Osteoblast (primary cell): ENCODE measurements around the gene AP1G2. TPM values are rescaled to one million over a fixed set of nuclear protein-coding genes. Genes with fewer than 3 reads are reported as not detected.

Experiments
- DNase-seq: peaks from one replicate; pipeline ENCODE4 v3.0.0; 2011; ENCODE audit warnings: low spot score, mixed read lengths; ENCODE audit not compliant: insufficient read length; ENCODE audit errors: missing footprints
- H2AFZ ChIP-seq: 2 replicates; pipeline ENCODE4 v1.6.0; 2011; ENCODE audit warnings: mild to moderate bottlenecking, low read length
- H3K27ac ChIP-seq: 2 replicates; pipeline ENCODE4 v1.5.1; 2011; ENCODE audit warnings: mild to moderate bottlenecking, low read depth, low read length, moderate library complexity
- H3K27me3 ChIP-seq: 2 replicates; pipeline ENCODE4 v1.6.0; 2012; ENCODE audit warnings: mild to moderate bottlenecking, control low read depth, inconsistent platforms, low read length, moderate library complexity; ENCODE audit not compliant: insufficient read depth
- H3K36me3 ChIP-seq: 2 replicates; pipeline ENCODE4 v1.5.1; 2011; ENCODE audit warnings: mild to moderate bottlenecking, low read length, control low read depth, moderate library complexity; ENCODE audit not compliant: insufficient read depth
- H3K4me1 ChIP-seq: 2 replicates; pipeline ENCODE4 v1.5.1; 2011; ENCODE audit warnings: mild to moderate bottlenecking, low read length, control low read depth, moderate library complexity; ENCODE audit not compliant: insufficient read depth
- H3K4me2 ChIP-seq: 2 replicates; pipeline ENCODE4 v1.6.0; 2011; ENCODE audit warnings: mild to moderate bottlenecking, low read length; ENCODE audit not compliant: insufficient read depth
- H3K4me3 ChIP-seq: fragments of 200-600 bp; sonication (generic); 3 replicates; pipeline ENCODE4 v1.5.1; 2012; ENCODE audit warnings: mild to moderate bottlenecking, low read length, inconsistent platforms; ENCODE audit not compliant: insufficient read depth
- H3K79me2 ChIP-seq: 2 replicates; pipeline ENCODE4 v1.6.0; 2012; ENCODE audit warnings: mild to moderate bottlenecking, low read length, control low read depth, inconsistent platforms; ENCODE audit not compliant: insufficient read depth
- H3K9me3 ChIP-seq: 2 replicates; pipeline ENCODE4 v1.5.1; 2011; ENCODE audit warnings: low read depth, low read length, control low read depth
- H4K20me1 ChIP-seq: 2 replicates; pipeline ENCODE4 v1.6.0; 2012; ENCODE audit warnings: mild to moderate bottlenecking, low read length, control low read depth; ENCODE audit not compliant: insufficient read depth
- CTCF ChIP-seq: IDR thresholded peaks from 2 replicates; pipeline ENCODE4 v1.5.1; 2011; ENCODE audit warnings: mild to moderate bottlenecking, low read depth, low read length, moderate library complexity; ENCODE audit errors: extremely low read depth
- total RNA-seq: library from RNA; depleted of rRNA; stranded (reverse); fragments of >200 nt; gene quantifications from 2 replicates; pipeline ENCODE4 v1.2.3, GENCODE V29; 2012

Gene AP1G2
- total RNA-seq, 1 donor: 10.9 TPM

DNA sequence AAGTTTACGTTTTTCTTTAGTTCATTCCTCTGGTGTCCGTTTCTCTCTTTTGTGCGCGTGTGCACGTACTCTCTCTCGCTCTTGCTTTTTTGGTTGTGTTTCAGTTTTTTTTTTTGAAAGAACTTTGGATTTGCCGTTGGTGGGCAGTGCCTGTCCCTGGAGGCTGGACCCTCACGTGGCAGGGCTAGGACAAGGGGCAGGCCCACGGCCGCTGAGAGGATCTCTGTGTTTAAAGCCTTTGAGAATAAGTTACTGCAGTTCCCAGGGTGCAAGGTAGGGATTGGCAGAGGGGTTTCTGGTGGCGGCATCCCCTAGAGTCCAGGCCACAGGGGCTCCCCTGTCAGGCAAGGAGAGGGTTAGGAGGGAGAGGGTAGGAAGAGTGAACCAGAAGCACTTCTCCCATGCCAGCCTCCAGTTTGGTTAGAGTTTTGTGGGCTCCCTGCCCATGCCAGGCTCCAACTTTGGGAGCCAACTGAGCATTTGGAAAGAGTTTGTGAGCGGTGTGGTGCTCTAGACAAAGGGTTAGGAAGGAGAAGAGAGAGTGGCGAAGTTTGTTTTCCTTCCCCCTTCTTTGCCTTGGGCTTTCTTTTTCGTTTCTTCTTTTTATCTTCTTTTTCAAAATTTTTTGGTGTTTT lies 46.6 kb downstream of the AP1G2 start:
- peak; percentile 70 for DNase-seq
- Histone ChIP-seq H3K9me3 (no peaks in the 10 kb centered on the region), H3K4me1 (no peaks in the 10 kb centered on the region), H3K4me3 (no peak overlapping the region), H3K36me3 (no peaks in the 10 kb centered on the region), H3K27me3 (no peaks in the 10 kb centered on the region), H2AFZ (no peak overlapping the region), H3K79me2 (no peaks in the 10 kb centered on the region), H3K27ac (no peak overlapping the region), H3K4me2 (no peak overlapping the region), H4K20me1 (no peaks in the 10 kb centered on the region)
- TF ChIP-seq CTCF: no peak

- Histone ChIP-seq H4K20me1 (no peaks in the 10 kb centered on the region), H3K27me3 (no peaks in the 10 kb centered on the region), H3K79me2 (no peaks in the 10 kb centered on the region), H3K4me1 (no peaks in the 10 kb centered on the region), H3K36me3 (no peaks in the 10 kb centered on the region), H3K4me3 (no peak overlapping the region), H3K9me3 (no peaks in the 10 kb centered on the region), H2AFZ (no peak overlapping the region), H3K4me2 (no peak overlapping the region), H3K27ac (no peak overlapping the region)
- DNase-seq: peak; percentile 35
- no peak for TF ChIP-seq CTCF
Measured at GRCh38 chr14:23518709-23519108, 48.9 kb downstream of the AP1G2 start.

DNA sequence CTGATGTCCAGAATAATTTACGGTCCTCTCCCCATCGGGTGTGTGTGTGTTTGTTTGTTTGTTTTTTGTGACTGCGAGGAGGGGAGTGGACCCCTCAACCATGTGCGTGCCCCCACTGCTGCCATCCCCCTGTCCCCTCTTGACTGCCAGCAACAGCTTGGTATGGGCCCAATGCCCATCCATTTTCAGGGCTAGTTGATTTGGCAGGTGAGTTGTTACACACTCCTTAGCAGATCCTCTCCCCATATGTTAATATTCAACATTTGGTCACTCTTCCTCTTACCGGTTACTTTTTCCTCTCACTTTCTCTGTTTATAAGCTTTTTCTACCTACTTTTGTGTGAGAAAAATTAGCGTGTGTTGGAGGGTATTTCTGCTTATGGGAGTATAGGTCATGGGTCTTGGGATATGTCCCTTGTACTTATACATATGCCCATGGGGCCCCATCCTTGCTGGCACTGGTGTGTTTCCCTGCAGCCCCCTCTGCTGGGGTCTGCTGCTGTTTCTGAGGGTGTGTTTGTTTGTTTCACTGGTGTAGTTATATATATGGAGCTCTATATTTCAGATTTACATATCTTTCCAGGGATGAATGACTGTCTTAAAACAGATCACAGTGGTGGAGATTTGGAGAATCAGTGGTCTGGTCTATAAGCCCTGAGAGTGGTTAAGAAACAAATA lies 49.8 kb downstream of the AP1G2 start:
- Histone ChIP-seq H3K36me3 (no peaks in the 10 kb centered on the region), H3K4me3 (no peak overlapping the region), H3K79me2 (no peaks in the 10 kb centered on the region), H3K27ac (no peak overlapping the region), H3K4me2 (no peak overlapping the region), H4K20me1 (no peaks in the 10 kb centered on the region), H2AFZ (no peak overlapping the region), H3K27me3 (no peaks in the 10 kb centered on the region), H3K9me3 (no peaks in the 10 kb centered on the region), H3K4me1 (no peaks in the 10 kb centered on the region)
- DNase-seq: peak; percentile 44
- no peak for TF ChIP-seq CTCF

GRCh38 chr14:23514644-23514957 lies 53.0 kb downstream of the AP1G2 start:
- H3K36me3 ChIP-seq: no peaks in the 10 kb centered on the region
- no peaks in the 10 kb centered on the region for H4K20me1 ChIP-seq
- H3K27ac ChIP-seq: no peak overlapping the region
- H3K27me3 ChIP-seq: no peaks in the 10 kb centered on the region
- no peak overlapping the region for H3K4me2 ChIP-seq
- TF ChIP-seq CTCF: no peak
- no peaks in the 10 kb centered on the region for H3K9me3 ChIP-seq
- H3K4me3 ChIP-seq: no peak overlapping the region
- H3K4me1 ChIP-seq: no peaks in the 10 kb centered on the region
- peak; percentile 58 for DNase-seq
- no peak overlapping the region for H2AFZ ChIP-seq
- no peaks in the 10 kb centered on the region for H3K79me2 ChIP-seq
